ENCODE measurements around the gene BCAS3.

DNA sequence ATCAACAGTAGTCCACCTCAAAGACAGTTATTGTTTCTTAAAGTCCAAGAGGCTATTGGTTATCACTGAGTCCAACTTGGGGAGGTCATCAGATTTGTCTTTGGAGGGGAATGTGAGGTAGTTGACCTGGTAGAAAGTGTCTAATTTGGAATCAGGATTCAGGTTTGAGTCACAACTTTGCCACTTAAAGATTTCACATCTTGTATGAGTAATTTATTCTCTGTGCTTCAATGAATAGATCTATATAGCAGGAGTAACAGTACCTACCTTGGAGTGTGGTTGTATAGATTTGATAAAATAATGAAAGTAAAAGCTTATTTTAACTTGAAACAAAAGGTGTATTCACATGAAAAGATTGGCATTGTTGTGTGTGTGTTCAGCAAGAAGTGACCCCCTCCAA is 602.7 kb downstream of the BCAS3 start:
- TF ChIP-seq POLR2A (IDR thresholded peaks at IDR 0.05; ENCODE audit: low read length) (no peak), GATA1 (IDR thresholded peaks at IDR 0.05; ENCODE audit: low read depth, low read length) (no peak)

Data from erythroblast (primary cell).